ENCODE measurements around the gene CSTF3. TPM values are rescaled to one million over a fixed set of nuclear protein-coding genes. Genes with fewer than 3 reads are reported as not detected.
"Not testable (repeated sequence)": the region's sequence is repeated elsewhere in the genome, so short reads cannot be mapped to it uniquely, and the experiment has no call there.

Gene CSTF3
- polyA plus RNA-seq, 3 donors = 6.9 to 13.2 (median 11.7) TPM

GRCh38 chr11:33057284-33057683 lies 104.0 kb downstream of the CSTF3 start:
- H3K27ac ChIP-seq (ENCODE audit: low read depth, low read length) = no peak overlapping the region
- 85 to 97% (median 93%) methylated on average over 1 of the region's 1 CpG for WGBS, 3 donors

GRCh38 chr11:33055375-33055774 lies 105.9 kb downstream of the CSTF3 start:
- no peak overlapping the region for H3K27ac ChIP-seq (ENCODE audit: low read depth, low read length)

- H3K27ac ChIP-seq (ENCODE audit: low read depth, low read length) = no peak overlapping the region
These were observed 109.0 kb downstream of the CSTF3 start for GRCh38 chr11:33052231-33052630.

GRCh38 chr11:33049565-33050408 lies 111.5 kb downstream of the CSTF3 start:
- 86 to 96% (median 92%) methylated on average over 3 of the region's 3 CpGs for WGBS, 3 donors
- H3K27ac ChIP-seq (ENCODE audit: low read depth, low read length) = not testable (repeated sequence)

More at GRCh38 chr11:33052231-33052630, 109.0 kb downstream of the CSTF3 start:
- WGBS, 3 donors = 63 to 81% (median 65%) methylated on average over 1 to 2 of the region's 2 CpGs

- WGBS, 3 donors = 42 to 86% (median 55%) methylated on average over 6 of the region's 6 CpGs
- H3K27ac ChIP-seq (ENCODE audit: low read depth, low read length) = not testable (repeated sequence)
These were observed 112.6 kb downstream of the CSTF3 start for GRCh38 chr11:33048701-33049100.

- 87 to 89% (median 88%) methylated on average over 8 of the region's 8 CpGs for WGBS, 3 donors
- H3K27ac ChIP-seq (ENCODE audit: low read depth, low read length) = no peak overlapping the region
These were observed 115.6 kb downstream of the CSTF3 start for GRCh38 chr11:33045551-33046255.

- H3K27ac ChIP-seq (ENCODE audit: low read depth, low read length) = no peak overlapping the region
- 78 to 99% (median 94%) methylated on average over 4 of the region's 4 CpGs for WGBS, 3 donors
These were observed 117.0 kb downstream of the CSTF3 start for GRCh38 chr11:33044285-33044756.

- 81 to 87% (median 81%) methylated on average over 2 of the region's 2 CpGs for WGBS, 3 donors
- no peak overlapping the region for H3K27ac ChIP-seq (ENCODE audit: low read depth, low read length)
These were observed 118.0 kb downstream of the CSTF3 start for GRCh38 chr11:33043221-33043830.

GRCh38 chr11:33040862-33041453 lies 120.3 kb downstream of the CSTF3 start:
- no peak overlapping the region for H3K27ac ChIP-seq (ENCODE audit: low read depth, low read length)
- whole genome bisulfite sequencing, 3 donors = 60 to 65% (median 64%) methylated on average over 5 of the region's 5 CpGs

GRCh38 chr11:33040033-33040861 lies 121.0 kb downstream of the CSTF3 start:
- WGBS, 3 donors = 3 to 6% (median 4%) methylated on average over 30 of the region's 30 CpGs
- no peak overlapping the region for H3K27ac ChIP-seq (ENCODE audit: low read depth, low read length)

GRCh38 chr11:33039274-33040032 lies 121.8 kb downstream of the CSTF3 start, which contains the start of gene TCP11L1:
TSS of gene TCP11L1 (plus strand) at chr11:33039572. CDS start at chr11:33043774, 4,202 bp downstream.
- WGBS, 3 donors = 0 to 1% (median 0%) methylated on average over 72 to 84 of the region's 84 CpGs
- H3K27ac ChIP-seq (ENCODE audit: low read depth, low read length) = no peak within 1 kb of the TSS

GRCh38 chr11:33035011-33035410 lies 126.3 kb downstream of the CSTF3 start:
- 54 to 91% (median 88%) methylated on average over 1 of the region's 1 CpG for WGBS, 3 donors
- no peak overlapping the region for H3K27ac ChIP-seq (ENCODE audit: low read depth, low read length)

Other genes with a start within 250 kb of the CSTF3 start
- 1 to 10 TPM in 2 of 3 donors, under 1 TPM in 1; 0.48 to 2.2 (median 1.6) TPM for gene DEPDC7, start 145.6 kb downstream of the CSTF3 start, polyA plus RNA-seq
- 1 to 10 TPM; 4.3 to 8.1 (median 5.3) TPM for gene TCP11L1, start 121.9 kb downstream of the CSTF3 start, polyA plus RNA-seq
- gene HIPK3, start 95.9 kb upstream of the CSTF3 start, polyA plus RNA-seq = 10 to 100 TPM; 10.8 to 49.6 (median 42.7) TPM
- under 1 TPM in 2 of 3 donors, not detected in 1; 0.06 to 0.18 TPM for gene KIAA1549L, start 214.6 kb upstream of the CSTF3 start, polyA plus RNA-seq